Mucosa of descending colon (tissue), 3 donors: ENCODE data around the gene EPB41L5. TPM values are rescaled to one million over a fixed set of nuclear protein-coding genes. Genes with fewer than 3 reads are reported as not detected.

Source experiments
- ATAC-seq: fragments of 200-7000 bp; cut with Tn5 transposase; one replicate; pipeline ENCODE4 v1.9.1; 2020; ENCODE audit warnings: mild to moderate bottlenecking, moderate library complexity
- DNase-seq, 3 donors: peaks; one replicate each; pipeline ENCODE4 v3.0.0-alpha.2; 2020
- H3K36me3 ChIP-seq: fragments of 200-600 bp; one replicate; pipeline ENCODE4 v1.8.0; 2021; ENCODE audit warnings: low read depth, mild to moderate bottlenecking
- H3K4me1 ChIP-seq: fragments of 200-600 bp; one replicate; pipeline ENCODE4 v1.8.0; 2021; ENCODE audit warnings: low read depth, mild to moderate bottlenecking
- H3K4me3 ChIP-seq: fragments of 200-600 bp; one replicate; pipeline ENCODE4 v1.8.0; 2021; ENCODE audit warnings: mild to moderate bottlenecking
- H3K9me3 ChIP-seq: fragments of 200-600 bp; one replicate; pipeline ENCODE4 v1.8.0; 2021; ENCODE audit warnings: mild to moderate bottlenecking
- CTCF ChIP-seq: fragments of 200-600 bp; IDR thresholded peaks from one replicate; pipeline ENCODE4 v1.8.0; 2022; ENCODE audit warnings: antibody characterized with exemption, mild to moderate bottlenecking
- intact Hi-C, 2 donors: fragments of 100-400 bp; cut with DNase I in 1 of 2; cut with micrococcal nuclease in 1 of 2; formaldehyde crosslinking; loops; one replicate each; pipeline versions ENCODE4 v1.11.0 to v1.11.1; 2022; cut with DNase I, micrococcal nuclease
- total RNA-seq, 3 donors: library from RNA; stranded (reverse); fragmentation: NEBNext Ultra II Directional in 2 of 3; extraction: Animal tissue kit (Norgen Biotek cat#: 25700) in 2 of 3; gene quantifications; one replicate each; pipeline versions ENCODE4 v1.2.1 to v1.2.4, GENCODE V29; 2021 to 2023
- donor health status: DM: no; HTN: no; CAD: no; lungs with moderate emphysema.
- donor health status: DM: no; HTN: no; CAD: no.
- donor health status: DM: no; HTN: yes; CAD: no.

The EPB41L5 gene
- total RNA-seq, 3 donors from 2014 or later: 22.6 to 36.7 (median 27.8) TPM

- Histone ChIP-seq H3K9me3 (no peaks in the 10 kb centered on the region), H3K36me3 (no peaks in the 10 kb centered on the region), H3K4me3 (no peak overlapping the region), H3K4me1 (peaks cover 39% of the 10 kb centered on the region)
- ATAC-seq (no peak), DNase-seq (peak in 1 of 3 donors; percentile 21)
- TF ChIP-seq CTCF: no peak
- intact Hi-C loops: no loop called here
These were observed 214.5 kb downstream of the EPB41L5 start for GRCh38 chr2:120227111-120227991.

GRCh38 chr2:120228503-120228902, 215.6 kb downstream of the EPB41L5 start:
- Histone ChIP-seq H3K4me1 (peaks cover 44% of the 10 kb centered on the region), H3K9me3 (no peaks in the 10 kb centered on the region), H3K4me3 (no peak overlapping the region), H3K36me3 (no peaks in the 10 kb centered on the region)
- no peak for ATAC-seq
- intact Hi-C loops: no loop called here
- no peak for TF ChIP-seq CTCF
- no peak for DNase-seq

Other genes with a start within 250 kb of the EPB41L5 start
- gene TMEM185B, start 210.3 kb downstream of the EPB41L5 start, total RNA-seq: 10 to 100 TPM; 13.6 to 19.0 (median 14.2) TPM
- gene RALB, start 239.8 kb downstream of the EPB41L5 start, total RNA-seq: 10 to 100 TPM; 75.1 to 83.8 (median 80.8) TPM